ENCODE measurements around the gene TMEM120B. TPM values are rescaled to one million over a fixed set of nuclear protein-coding genes. Genes with fewer than 3 reads are reported as not detected.

The TMEM120B gene
- total and polyA plus RNA-seq, 2 of the 4 experiments (the other 2 are of a cell fraction): 10.6 to 18.4 TPM

GRCh38 chr12:121689430-121689829, 23.1 kb upstream of the TMEM120B start:
- no peaks in the 10 kb centered on the region for H4K20me1 ChIP-seq (ENCODE audit: insufficient read depth, low read length)
- H3K23ac ChIP-seq (ENCODE audit: low read depth, low read length): no peak overlapping the region
- H4K91ac ChIP-seq (ENCODE audit: insufficient read depth, low read depth, low read length): no peak overlapping the region
- H3K14ac ChIP-seq (replicated peaks; ENCODE audit: low read depth, low read length): no peak overlapping the region
- H3K9me3 ChIP-seq (ENCODE audit: control insufficient read depth, insufficient read depth, low read length): no peaks in the 10 kb centered on the region
- H2AK5ac ChIP-seq (ENCODE audit: low read depth, low read length): no peak overlapping the region
- no peaks in the 10 kb centered on the region for H3K36me3 ChIP-seq (ENCODE audit: control insufficient read depth, insufficient read depth, low read length)
- intact Hi-C loops (cut with micrococcal nuclease) (no loop called here), dilution Hi-C loops (cut with HindIII; ENCODE audit: low sequenced_read_pairs, unreplicated experiment) (no loop called here), in situ Hi-C loops (cut with MboI; ENCODE audit: low sequenced_read_pairs) (no loop called here)
- H2BK120ac ChIP-seq (ENCODE audit: low read depth, low read length): no peak overlapping the region
- WGBS, 2 experiments (ENCODE audit: extremely low coverage in 2 of 2, insufficient read length in 1 of 2): 100% methylated on average over 1 of the region's 2 CpGs; no CpG with 5 or more reads in 1 of the 2 experiments
- BruUV-seq (replicated peaks): no TSS peak
- H2BK15ac ChIP-seq (ENCODE audit: low read depth, low read length): no peak overlapping the region
- peaks cover 2% of the 10 kb centered on the region; the same call in 1 of the 2 replicates for H3K27me3 ChIP-seq (ENCODE audit: control insufficient read depth, insufficient read depth, low read length)
- H3K4me1 ChIP-seq (ENCODE audit: control insufficient read depth, insufficient read depth, low read length): no peaks in the 10 kb centered on the region
- TF ChIP-seq NFE2L2 (IDR thresholded peaks at IDR 0.05; ENCODE audit: low read depth, low read length): no peak
- TF ChIP-seq MAFK (IDR thresholded peaks at IDR 0.05; ENCODE audit: low read depth, low read length): no peak
- TF ChIP-seq CHD1 (IDR thresholded peaks at IDR 0.05; ENCODE audit: low read depth, low read length): no peak
- no peak for TF ChIP-seq RFX5 (IDR thresholded peaks at IDR 0.05; ENCODE audit: low read depth, low read length)
- TF ChIP-seq USF2 (IDR thresholded peaks at IDR 0.05; ENCODE audit: low read depth, low read length): no peak
- no peak for TF ChIP-seq BHLHE40 (IDR thresholded peaks at IDR 0.05; ENCODE audit: low read depth, low read length)
- no peak for TF ChIP-seq SMC3 (IDR thresholded peaks at IDR 0.05; ENCODE audit: low read depth, low read length)
- no peak for TF ChIP-seq MXI1 (IDR thresholded peaks at IDR 0.05; ENCODE audit: borderline replicate concordance, low read depth, low read length)
- no peak for TF ChIP-seq ELK1 (IDR thresholded peaks at IDR 0.05; ENCODE audit: borderline replicate concordance, low read depth, low read length)
- no peak for TF ChIP-seq RCOR1 (IDR thresholded peaks at IDR 0.05; ENCODE audit: insufficient replicate concordance, low read length)
- no peak for TF ChIP-seq FOS (IDR thresholded peaks at IDR 0.05; ENCODE audit: low read depth, low read length)
- no peak for TF ChIP-seq RAD21 (IDR thresholded peaks at IDR 0.05; ENCODE audit: low read length)
- TF ChIP-seq POLR2A (IDR thresholded peaks at IDR 0.05; ENCODE audit: low read depth, low read length): no peak
- no peak for TF ChIP-seq CEBPB (IDR thresholded peaks at IDR 0.05; ENCODE audit: low read depth, low read length)
- no peak for TF ChIP-seq CTCF (conservative IDR thresholded peaks at IDR 0.05; ENCODE audit: low read depth, low read length)
- TF ChIP-seq MAZ (IDR thresholded peaks at IDR 0.05; ENCODE audit: borderline replicate concordance, low read depth, low read length): no peak
- ATAC-seq (ENCODE audit: low read depth) (no peak), DNase-seq (no peak)
- no peak overlapping the region for H3K4me2 ChIP-seq (ENCODE audit: low read depth, low read length)
- ChIA-PET POLR2A (ENCODE audit: unreplicated experiment) (no interaction called here), CTCF (interaction anchor here (0.9 kb wide), 1 partner anchor 105 kb away, joined by 3 read pairs; no protein-coding TSS in a partner anchor)
- no peak overlapping the region for H3K18ac ChIP-seq (ENCODE audit: low read depth, low read length)
- no peak overlapping the region for H2BK20ac ChIP-seq (ENCODE audit: low read depth, low read length)
- no peak overlapping the region for H3K4ac ChIP-seq (ENCODE audit: low read depth, low read length)
- no peak overlapping the region for H2AK9ac ChIP-seq (replicated peaks; ENCODE audit: low read depth, low read length, poor library complexity)
- H3K4me3 ChIP-seq (ENCODE audit: insufficient read depth, low read depth, low read length): no peak overlapping the region
- H3K9ac ChIP-seq (ENCODE audit: low read depth, low read length): no peak overlapping the region
- no peaks in the 10 kb centered on the region for H3K79me1 ChIP-seq (ENCODE audit: low read depth in 1 of 2, low read length in 2 of 2)
- no peak overlapping the region for H4K8ac ChIP-seq (ENCODE audit: low read depth in 2 of 2, low read length in 2 of 2)
- no peak overlapping the region for H2BK5ac ChIP-seq (ENCODE audit: low read depth, low read length, poor library complexity, severe bottlenecking)
- no peak overlapping the region for H2AFZ ChIP-seq (replicated peaks; ENCODE audit: low read length, poor library complexity)
- no peak overlapping the region for H3K27ac ChIP-seq (ENCODE audit: insufficient read depth, low read length)
- H4K5ac ChIP-seq (ENCODE audit: low read depth, low read length): no peak overlapping the region
- H3K9me1 ChIP-seq (ENCODE audit: insufficient read depth, low read length): peaks cover 4% of the 10 kb centered on the region; the same call in 1 of the 2 replicates
- H3K56ac ChIP-seq (ENCODE audit: extremely low read depth, insufficient read depth, low read length): no peak overlapping the region

Measured in IMR-90 (cell line).